Endothelial cell of umbilical vein (primary cell): ENCODE measurements around the gene DHX30. TPM values are rescaled to one million over a fixed set of nuclear protein-coding genes. Genes with fewer than 3 reads are reported as not detected.

Experiments used
- BruUV-seq: library from RNA; stranded (reverse); fragments of 400-500 nt; replicated peaks from 2 replicates; lab custom pipeline; 2021; lab: Mats Ljungman, UMichigan
- CTCF ChIA-PET: fragments of 300-600, 350-600 bp; sonication (Branson Sonifier 250); formaldehyde crosslinking; loops from one replicate; lab custom pipeline; 2021; ENCODE audit warnings: antibody characterized with exemption, inconsistent platforms; lab: Charles Lee
- POLR2A ChIA-PET: fragments of 300-600, 350-600 bp; sonication (Branson Sonifier 250); formaldehyde crosslinking; loops from one replicate; lab custom pipeline; 2021; ENCODE audit warnings: antibody characterized with exemption, inconsistent platforms; lab: Charles Lee
- DNase-seq: peaks from one replicate; pipeline ENCODE4 v3.0.0-alpha.2; 2011; ENCODE audit warnings: low read depth, low spot score
- FAIRE-seq: peaks from 2 replicates; lab custom pipeline; 2011; peaks lifted over from hg19 to GRCh38; lab: Jason Lieb, UNC
- H2AFZ ChIP-seq: 2 replicates; pipeline ENCODE4 v1.6.0; 2012; ENCODE audit warnings: low read depth, low read length, control low read depth, inconsistent platforms
- H3K27ac ChIP-seq: 2 replicates; pipeline ENCODE4 v1.5.1; 2011; ENCODE audit warnings: low read depth, mild to moderate bottlenecking, control low read depth, low read length, moderate library complexity; ENCODE audit not compliant: insufficient read depth
- H3K27me3 ChIP-seq, 2 experiments: 2 replicates each; pipeline versions ENCODE4 v1.6.0 to v1.6.1; 2011; ENCODE audit warnings: low read length in 2 of 2, mixed read lengths in 1 of 2; ENCODE audit not compliant: control insufficient read depth in 2 of 2, insufficient read depth in 2 of 2
- H3K36me3 ChIP-seq, 2 experiments: 2 replicates in 1 of 2; 3 replicates in 1 of 2; pipeline ENCODE4 v1.5.1; 2011; ENCODE audit warnings: low read length in 2 of 2, mild to moderate bottlenecking in 1 of 2, moderate library complexity in 1 of 2; ENCODE audit not compliant: control insufficient read depth in 2 of 2, insufficient read depth in 2 of 2; ENCODE audit errors: extremely low read depth in 1 of 2
- H3K4me1 ChIP-seq: 3 replicates; pipeline ENCODE4 v1.5.1; 2011; ENCODE audit warnings: mild to moderate bottlenecking, low read length; ENCODE audit not compliant: control insufficient read depth, insufficient read depth; ENCODE audit errors: extremely low read depth
- H3K4me2 ChIP-seq: 2 replicates; pipeline ENCODE4 v1.6.1; 2011; ENCODE audit warnings: low read length, control low read depth, mixed read lengths; ENCODE audit not compliant: insufficient read depth
- H3K4me3 ChIP-seq, 3 experiments: fragments of 200-600 bp in 1 of 3; sonication (generic), shearing (Covaris generic) in 1 of 3; replicated peaks in 1 of 3; 2 replicates each; pipeline ENCODE4 v1.5.1; 2011 to 2016; ENCODE audit warnings: control low read depth in 3 of 3, low read length in 3 of 3, mild to moderate bottlenecking in 2 of 3, inconsistent platforms in 1 of 3, low read depth in 1 of 3, moderate library complexity in 1 of 3; ENCODE audit not compliant: insufficient read depth in 1 of 3
- H3K79me2 ChIP-seq: 2 replicates; pipeline ENCODE4 v1.6.0; 2012; ENCODE audit warnings: low read length, inconsistent platforms; ENCODE audit not compliant: control insufficient read depth, insufficient read depth
- H3K9ac ChIP-seq: replicated peaks from 2 replicates; pipeline ENCODE3; 2011; ENCODE audit warnings: low read length, control low read depth; ENCODE audit not compliant: insufficient read depth; ENCODE audit errors: extremely low read depth
- H3K9me1 ChIP-seq: replicated peaks from 3 replicates; pipeline ENCODE4 v1.6.0; 2011; ENCODE audit warnings: mild to moderate bottlenecking, low read length; ENCODE audit not compliant: control insufficient read depth, insufficient read depth; ENCODE audit errors: extremely low read depth
- H3K9me3 ChIP-seq: replicated peaks from 2 replicates; pipeline ENCODE4 v1.5.1; 2012; ENCODE audit warnings: low read length, inconsistent platforms; ENCODE audit not compliant: control insufficient read depth, insufficient read depth
- H4K20me1 ChIP-seq: replicated peaks from 2 replicates; pipeline ENCODE3; 2011; ENCODE audit warnings: mild to moderate bottlenecking, low read length; ENCODE audit not compliant: control insufficient read depth, insufficient read depth; ENCODE audit errors: extremely low read depth
- CTCF ChIP-seq, 2 donors: IDR thresholded peaks; 1 replicate in 1 of 2; 2 replicates in 1 of 2; pipeline ENCODE4 v1.5.1; 2011; ENCODE audit warnings: low read length in 2 of 2, mild to moderate bottlenecking in 2 of 2, moderate library complexity in 2 of 2, control low read depth in 1 of 2, inconsistent platforms in 1 of 2, low read depth in 1 of 2; ENCODE audit not compliant: insufficient read depth in 1 of 2; ENCODE audit errors: extremely low read depth in 1 of 2
- EZH2 ChIP-seq: IDR thresholded peaks from 2 replicates; pipeline ENCODE4 v1.6.1; 2012; ENCODE audit warnings: borderline replicate concordance, low read depth, mild to moderate bottlenecking, moderate library complexity, low read length, inconsistent platforms; ENCODE audit not compliant: severe bottlenecking
- FOS ChIP-seq: IDR thresholded peaks from 2 replicates; pipeline ENCODE4 v1.6.1; 2011; ENCODE audit warnings: mild to moderate bottlenecking, low read length, moderate library complexity, borderline replicate concordance; ENCODE audit not compliant: insufficient read depth
- GATA2 ChIP-seq: IDR thresholded peaks from 2 replicates; pipeline ENCODE4 v1.7.0; 2011; ENCODE audit warnings: low read depth, mild to moderate bottlenecking, moderate library complexity, mixed read lengths, low read length; ENCODE audit not compliant: insufficient read length, insufficient read depth
- JUN ChIP-seq: IDR thresholded peaks from 2 replicates; pipeline ENCODE4 v1.6.1; 2011; ENCODE audit warnings: borderline replicate concordance, low read depth; ENCODE audit not compliant: insufficient read length, insufficient read depth
- MAX ChIP-seq: IDR thresholded peaks from 2 replicates; pipeline ENCODE4 v1.6.1; 2011; ENCODE audit not compliant: insufficient read depth, insufficient read length
- MYC ChIP-seq: IDR thresholded peaks from one replicate; pipeline ENCODE4 v1.6.1; 2011; ENCODE audit warnings: mild to moderate bottlenecking, low read depth, low read length
- POLR2A ChIP-seq: IDR thresholded peaks from 2 replicates; pipeline ENCODE4 v1.6.1; 2012; ENCODE audit warnings: low read depth, mild to moderate bottlenecking, control low read depth, low read length
- POLR2AphosphoS5 ChIP-seq: IDR thresholded peaks from 2 replicates; pipeline ENCODE4 v1.6.1; 2012; ENCODE audit warnings: low read depth, mild to moderate bottlenecking, control low read depth, low read length, moderate library complexity; ENCODE audit not compliant: insufficient read depth
- dilution Hi-C: fragments of 300-500 bp; cut with MboI; formaldehyde crosslinking; loops from one replicate; pipeline ENCODE4 v1.15.0; 2019; ENCODE audit warnings: low sequenced_read_pairs; ENCODE audit not compliant: extremely low pct_ligation_motif_present
- intact Hi-C: fragments of 100-400 bp; cut with micrococcal nuclease; formaldehyde crosslinking; loops from one replicate; pipeline ENCODE4 v1.10.0; 2022
- polyA plus RNA-seq, 4 experiments: library from polyadenylated mRNA; depleted of rRNA in 3 of 4; stranded (reverse) in 3 of 4; unstranded in 1 of 4; fragments of >200 nt; gene quantifications; 2 replicates each; pipeline versions ENCODE4 v1.2.1 to v1.2.3, GENCODE V29; 2011 to 2012; ENCODE audit warnings: missing spikeins in 1 of 4
- total RNA-seq: library from RNA; stranded (reverse); gene quantifications from 2 replicates; pipeline ENCODE4 v1.2.3, GENCODE V29; 2021

DHX30 gene
- total and polyA plus RNA-seq, 2 donors (not counting 3 experiments of a cell fraction or from before 2014, with no cell fraction given) = 79.0 to 86.9 TPM

- CTCF ChIA-PET = interaction anchor here (0.7 to 6.3 kb wide), 36 partner anchors 8 to 364 kb away, joined by 3 to 129 read pairs (median 4); no protein-coding TSS in a partner anchor
- Histone ChIP-seq H3K4me3 (no peak overlapping the region), H3K4me1 (no peaks in the 10 kb centered on the region), H3K27me3 (no peaks in the 10 kb centered on the region), H3K9ac (no peak overlapping the region), H3K9me3 (no peaks in the 10 kb centered on the region), H4K20me1 (no peaks in the 10 kb centered on the region), H3K9me1 (no peaks in the 10 kb centered on the region), H2AFZ (no peak overlapping the region), H3K27ac (no peak overlapping the region), H3K79me2 (peaks cover 8% of the 10 kb centered on the region), H3K36me3 (peaks cover 26 to 32% of the 10 kb centered on the region in 2 experiments), H3K4me2 (no peak overlapping the region)
- no TSS peak for BruUV-seq
- intact Hi-C loops (loop anchor here (1.0 kb wide), 3 partner anchors 153 to 321 kb away; no protein-coding TSS in a partner anchor), dilution Hi-C loops (no loop called here)
- DNase-seq = no peak
- POLR2A ChIA-PET = interaction anchor here (1.2 kb wide), 2 partner anchors 12 to 153 kb away, joined by 5 to 6 read pairs; no protein-coding TSS in a partner anchor
- FAIRE-seq = no peak
- no peak for TF ChIP-seq POLR2AphosphoS5
- no peak for TF ChIP-seq EZH2
- no peak for TF ChIP-seq POLR2A
- no peak for TF ChIP-seq JUN
- no peak for TF ChIP-seq MYC
- no peak for TF ChIP-seq MAX
- no peak for TF ChIP-seq GATA2
- TF ChIP-seq FOS = no peak
- no peak for TF ChIP-seq CTCF (IDR thresholded peaks at IDR 0.05; ENCODE audit: extremely low read depth in 1 of 2, insufficient read depth in 1 of 2, low read depth in 1 of 2, low read length in 2 of 2)
Measured at GRCh38 chr3:47836986-47837385, 34.0 kb downstream of the DHX30 start.
